Measurements from ENCODE around the gene MEIS3. TPM values are rescaled to one million over a fixed set of nuclear protein-coding genes. Genes with fewer than 3 reads are reported as not detected.

MEIS3 gene
- total and polyA plus RNA-seq, 9 of the 15 experiments (the other 6 are each of a cell fraction or from before 2014, with no cell fraction given) = 0.06 to 0.80 (median 0.25) TPM; not detected in 1

DNA sequence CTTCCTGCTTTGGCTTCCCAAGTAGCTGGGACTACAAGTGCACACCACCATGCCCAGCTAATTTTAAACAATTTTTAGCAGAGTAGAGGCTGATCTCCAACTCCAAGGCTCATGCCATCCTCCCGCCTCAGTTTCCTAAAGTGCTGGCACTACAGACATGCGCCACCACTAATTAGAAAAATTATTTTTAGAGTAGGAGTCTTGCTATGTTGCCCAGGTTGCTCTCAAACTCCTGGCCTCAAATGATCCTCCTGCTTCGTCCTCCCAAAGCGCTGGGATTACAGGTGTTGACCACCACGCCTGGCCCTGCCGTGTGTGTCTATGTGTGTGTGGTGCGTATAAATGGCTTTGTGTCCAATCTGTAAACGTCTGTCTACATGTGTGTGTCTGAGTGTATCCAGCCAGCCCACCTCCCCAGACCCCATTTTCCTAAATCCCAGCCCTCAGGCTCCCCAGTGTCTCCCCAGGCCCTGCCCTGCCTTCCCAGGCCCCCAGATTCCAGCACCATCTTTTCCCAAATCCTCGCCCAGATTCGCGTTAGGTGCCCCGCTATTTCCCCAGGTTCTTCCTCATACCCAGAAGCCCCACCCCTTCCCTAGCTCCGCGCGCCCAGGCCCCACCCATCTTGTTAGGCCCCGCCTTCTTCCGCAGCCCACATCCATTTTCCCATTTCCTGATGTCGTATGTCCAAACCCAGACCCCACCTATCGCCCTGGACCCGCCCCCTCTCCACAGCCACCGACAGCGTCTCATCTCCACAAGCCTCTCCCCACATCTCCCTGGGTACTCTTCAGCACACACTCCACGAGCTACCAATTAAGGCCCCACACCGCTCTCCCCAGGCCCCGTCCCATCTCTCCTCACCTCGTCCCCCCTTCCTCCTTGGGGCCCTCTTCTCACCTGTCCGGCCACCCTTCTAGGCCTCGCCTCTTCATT is 27.5 kb upstream of the MEIS3 start (continued):
- TF ChIP-seq MEIS2 (IDR thresholded peaks at IDR 0.05; ENCODE audit: partially characterized antibody) (peak; percentile 28), NBN (IDR thresholded peaks at IDR 0.05; ENCODE audit: low read depth) (peak; percentile 92), DPF2 (IDR thresholded peaks at IDR 0.05) (peak; percentile 81), STAG1 (CRISPR knock-in tag; IDR thresholded peaks at IDR 0.05; ENCODE audit: borderline replicate concordance) (no peak), SETDB1 (IDR thresholded peaks at IDR 0.05; ENCODE audit: low read length) (no peak), PHF8 (IDR thresholded peaks at IDR 0.05; ENCODE audit: borderline replicate concordance, low read length) (peak; percentile 56; the same call in 1 of the 2 replicates), ZSCAN32 (CRISPR knock-in tag; IDR thresholded peaks at IDR 0.05) (no peak), LARP7 (IDR thresholded peaks at IDR 0.05) (peak; percentile 92; the same call in 1 of the 2 replicates), HNRNPUL1 (IDR thresholded peaks at IDR 0.05; ENCODE audit: low read length) (no peak), SAP30 (IDR thresholded peaks at IDR 0.05; ENCODE audit: borderline replicate concordance, insufficient read depth, low read depth, low read length, poor library complexity, severe bottlenecking) (peak; percentile 64), MIER1 (IDR thresholded peaks at IDR 0.05; ENCODE audit: low read depth) (peak; percentile 82), ZNF766 (CRISPR knock-in tag; conservative IDR thresholded peaks at IDR 0.05) (no peak), HMG20A (CRISPR knock-in tag; conservative IDR thresholded peaks at IDR 0.05) (no peak), PTBP1 (IDR thresholded peaks at IDR 0.05; ENCODE audit: low read depth, low read length) (no peak), ZNF121 (CRISPR knock-in tag; conservative IDR thresholded peaks at IDR 0.05) (peak; percentile 83), KLF16 (IDR thresholded peaks at IDR 0.05) (no peak), TBP (optimal IDR thresholded peaks at IDR 0.05; ENCODE audit: low read depth, low read length) (no peak), NFRKB (IDR thresholded peaks at IDR 0.05; ENCODE audit: low read depth) (0 out of 2 replicates have a peak, but pooled peaks have one; percentile 29)
- TF ChIP-seq, protein P1, sequence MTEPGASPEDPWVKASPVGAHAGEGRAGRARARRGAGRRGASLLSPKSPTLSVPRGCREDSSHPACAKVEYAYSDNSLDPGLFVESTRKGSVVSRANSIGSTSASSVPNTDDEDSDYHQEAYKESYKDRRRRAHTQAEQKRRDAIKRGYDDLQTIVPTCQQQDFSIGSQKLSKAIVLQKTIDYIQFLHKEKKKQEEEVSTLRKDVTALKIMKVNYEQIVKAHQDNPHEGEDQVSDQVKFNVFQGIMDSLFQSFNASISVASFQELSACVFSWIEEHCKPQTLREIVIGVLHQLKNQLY (CRISPR knock-in tag; conservative IDR thresholded peaks at IDR 0.05) = no peak
- TF ChIP-seq, protein P2, sequence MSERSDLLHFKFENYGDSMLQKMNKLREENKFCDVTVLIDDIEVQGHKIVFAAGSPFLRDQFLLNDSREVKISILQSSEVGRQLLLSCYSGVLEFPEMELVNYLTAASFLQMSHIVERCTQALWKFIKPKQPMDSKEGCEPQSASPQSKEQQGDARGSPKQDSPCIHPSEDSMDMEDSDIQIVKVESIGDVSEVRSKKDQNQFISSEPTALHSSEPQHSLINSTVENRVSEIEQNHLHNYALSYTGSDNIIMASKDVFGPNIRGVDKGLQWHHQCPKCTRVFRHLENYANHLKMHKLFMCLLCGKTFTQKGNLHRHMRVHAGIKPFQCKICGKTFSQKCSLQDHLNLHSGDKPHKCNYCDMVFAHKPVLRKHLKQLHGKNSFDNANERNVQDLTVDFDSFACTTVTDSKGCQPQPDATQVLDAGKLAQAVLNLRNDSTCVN (CRISPR knock-in tag; IDR thresholded peaks at IDR 0.05) = 0 out of 2 replicates have a peak, but pooled peaks have one; percentile 72
- TF ChIP-seq, protein P3, sequence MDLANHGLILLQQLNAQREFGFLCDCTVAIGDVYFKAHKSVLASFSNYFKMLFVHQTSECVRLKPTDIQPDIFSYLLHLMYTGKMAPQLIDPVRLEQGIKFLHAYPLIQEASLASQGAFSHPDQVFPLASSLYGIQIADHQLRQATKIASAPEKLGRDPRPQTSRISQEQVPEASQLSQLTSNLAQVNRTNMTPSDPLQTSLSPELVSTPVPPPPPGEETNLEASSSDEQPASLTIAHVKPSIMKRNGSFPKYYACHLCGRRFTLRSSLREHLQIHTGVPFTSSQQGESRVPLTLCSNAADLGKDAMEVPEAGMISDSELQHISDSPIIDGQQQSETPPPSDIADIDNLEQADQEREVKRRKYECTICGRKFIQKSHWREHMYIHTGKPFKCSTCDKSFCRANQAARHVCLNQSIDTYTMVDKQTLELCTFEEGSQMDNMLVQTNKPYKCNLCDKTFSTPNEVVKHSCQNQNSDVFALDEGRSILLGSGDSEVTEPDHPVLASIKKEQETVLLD (IDR thresholded peaks at IDR 0.05) = peak; percentile 57; the same call in 1 of the 2 replicates
- TF ChIP-seq, protein P4, sequence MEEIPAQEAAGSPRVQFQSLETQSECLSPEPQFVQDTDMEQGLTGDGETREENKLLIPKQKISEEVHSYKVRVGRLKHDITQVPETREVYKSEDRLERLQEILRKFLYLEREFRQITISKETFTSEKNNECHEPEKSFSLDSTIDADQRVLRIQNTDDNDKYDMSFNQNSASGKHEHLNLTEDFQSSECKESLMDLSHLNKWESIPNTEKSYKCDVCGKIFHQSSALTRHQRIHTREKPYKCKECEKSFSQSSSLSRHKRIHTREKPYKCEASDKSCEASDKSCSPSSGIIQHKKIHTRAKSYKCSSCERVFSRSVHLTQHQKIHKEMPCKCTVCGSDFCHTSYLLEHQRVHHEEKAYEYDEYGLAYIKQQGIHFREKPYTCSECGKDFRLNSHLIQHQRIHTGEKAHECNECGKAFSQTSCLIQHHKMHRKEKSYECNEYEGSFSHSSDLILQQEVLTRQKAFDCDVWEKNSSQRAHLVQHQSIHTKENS (CRISPR knock-in tag; IDR thresholded peaks at IDR 0.05) = no peak
- TF ChIP-seq, protein P5, sequence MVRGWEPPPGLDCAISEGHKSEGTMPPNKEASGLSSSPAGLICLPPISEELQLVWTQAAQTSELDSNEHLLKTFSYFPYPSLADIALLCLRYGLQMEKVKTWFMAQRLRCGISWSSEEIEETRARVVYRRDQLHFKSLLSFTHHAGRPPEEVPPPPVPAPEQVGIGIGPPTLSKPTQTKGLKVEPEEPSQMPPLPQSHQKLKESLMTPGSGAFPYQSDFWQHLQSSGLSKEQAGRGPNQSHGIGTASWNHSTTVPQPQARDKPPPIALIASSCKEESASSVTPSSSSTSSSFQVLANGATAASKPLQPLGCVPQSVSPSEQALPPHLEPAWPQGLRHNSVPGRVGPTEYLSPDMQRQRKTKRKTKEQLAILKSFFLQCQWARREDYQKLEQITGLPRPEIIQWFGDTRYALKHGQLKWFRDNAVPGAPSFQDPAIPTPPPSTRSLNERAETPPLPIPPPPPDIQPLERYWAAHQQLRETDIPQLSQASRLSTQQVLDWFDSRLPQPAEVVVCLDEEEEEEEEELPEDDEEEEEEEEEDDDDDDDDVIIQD (CRISPR knock-in tag; IDR thresholded peaks at IDR 0.05) = no peak
